ENCODE data around the gene AURKB. TPM values are rescaled to one million over a fixed set of nuclear protein-coding genes. Genes with fewer than 3 reads are reported as not detected.
"Not testable (repeated sequence)": the region's sequence is repeated elsewhere in the genome, so short reads cannot be mapped to it uniquely, and the experiment has no call there.

AURKB gene
- total RNA-seq, 6 donors from 2014 or later = 1.8 to 8.1 (median 5.3) TPM; not detected in 1

DNA sequence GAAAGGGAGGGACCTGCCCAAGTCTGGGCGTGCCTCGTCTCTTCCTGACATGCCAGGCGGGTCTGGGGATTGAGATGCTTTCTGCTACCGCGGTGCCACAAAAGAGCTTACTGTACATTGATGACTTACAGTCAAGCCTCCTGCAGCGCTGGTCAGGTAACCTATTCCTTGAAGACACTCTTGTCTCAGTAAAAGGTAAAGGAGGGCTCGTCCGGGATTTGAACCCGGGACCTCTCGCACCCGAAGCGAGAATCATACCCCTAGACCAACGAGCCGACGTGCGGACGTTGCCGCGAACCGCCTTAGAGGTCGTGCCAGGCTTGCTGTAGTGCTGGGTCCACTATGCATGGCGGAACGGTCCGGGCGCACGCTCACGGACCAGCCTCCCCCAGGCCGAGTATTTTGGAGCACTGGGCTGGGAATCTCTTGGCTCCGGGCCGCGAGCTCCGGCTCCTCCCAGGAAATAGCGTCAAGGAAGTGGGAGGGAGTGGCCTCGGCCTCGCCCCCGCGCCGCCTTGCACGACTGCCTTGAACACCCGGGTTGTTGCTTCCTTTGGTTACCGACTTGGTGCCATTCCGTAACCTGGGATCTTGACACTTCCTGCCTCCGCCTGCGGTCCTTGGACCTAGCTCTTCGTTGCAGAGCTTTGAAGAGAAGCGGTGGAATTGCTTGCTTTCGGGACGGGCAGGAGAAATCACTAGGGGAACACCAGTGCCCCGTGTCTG is 12.4 kb upstream of the AURKB start:
- peaks cover 17 to 40% (median 21%) of the 10 kb centered on the region in 4 donors for H3K4me1 ChIP-seq
- WGBS, 2 donors = 0 to 1% methylated on average over 13 to 48 of the region's 49 CpGs
- peak overlapping the region; percentile 60 to 76 (median 70) for H3K4me3 ChIP-seq
- peak; percentile 83 to 92 for ATAC-seq (ENCODE audit: low FRiP score in 2 of 2)
- DNase-seq = peak; percentile 94 to 97
- peak overlapping the region; percentile 96 to 99 (median 98) for H3K27ac ChIP-seq
- H3K27me3 ChIP-seq = no peaks in the 10 kb centered on the region
- H3K36me3 ChIP-seq = peaks cover under 1 to 6% (median 5%) of the 10 kb centered on the region in 4 donors
- H3K9me3 ChIP-seq = no peaks in the 10 kb centered on the region
- TF ChIP-seq POLR2A (IDR thresholded peaks at IDR 0.05) (peak in 2 of 4 donors; percentile 35 to 83), POLR2AphosphoS5 (IDR thresholded peaks at IDR 0.05) (peak; percentile 76 to 89), EP300 (IDR thresholded peaks at IDR 0.05) (peak in 1 of 4 donors; percentile 29)
- TF ChIP-seq, protein P1, sequence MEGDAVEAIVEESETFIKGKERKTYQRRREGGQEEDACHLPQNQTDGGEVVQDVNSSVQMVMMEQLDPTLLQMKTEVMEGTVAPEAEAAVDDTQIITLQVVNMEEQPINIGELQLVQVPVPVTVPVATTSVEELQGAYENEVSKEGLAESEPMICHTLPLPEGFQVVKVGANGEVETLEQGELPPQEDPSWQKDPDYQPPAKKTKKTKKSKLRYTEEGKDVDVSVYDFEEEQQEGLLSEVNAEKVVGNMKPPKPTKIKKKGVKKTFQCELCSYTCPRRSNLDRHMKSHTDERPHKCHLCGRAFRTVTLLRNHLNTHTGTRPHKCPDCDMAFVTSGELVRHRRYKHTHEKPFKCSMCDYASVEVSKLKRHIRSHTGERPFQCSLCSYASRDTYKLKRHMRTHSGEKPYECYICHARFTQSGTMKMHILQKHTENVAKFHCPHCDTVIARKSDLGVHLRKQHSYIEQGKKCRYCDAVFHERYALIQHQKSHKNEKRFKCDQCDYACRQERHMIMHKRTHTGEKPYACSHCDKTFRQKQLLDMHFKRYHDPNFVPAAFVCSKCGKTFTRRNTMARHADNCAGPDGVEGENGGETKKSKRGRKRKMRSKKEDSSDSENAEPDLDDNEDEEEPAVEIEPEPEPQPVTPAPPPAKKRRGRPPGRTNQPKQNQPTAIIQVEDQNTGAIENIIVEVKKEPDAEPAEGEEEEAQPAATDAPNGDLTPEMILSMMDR (IDR thresholded peaks at IDR 0.05) = no peak

DNA sequence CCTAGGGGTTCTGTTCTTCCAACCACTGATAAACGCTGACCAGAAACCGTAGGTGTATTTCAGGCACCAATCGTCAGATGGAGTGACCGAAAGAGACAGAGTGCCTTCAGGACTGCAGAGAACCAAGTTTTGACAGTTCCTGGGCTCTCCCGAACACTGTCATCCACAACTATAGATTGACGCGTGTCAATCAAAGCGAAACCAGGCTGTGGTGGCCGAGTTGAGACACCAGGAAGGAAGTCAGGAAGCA is 11.9 kb upstream of the AURKB start:
- H3K27ac ChIP-seq = peak overlapping the region; percentile 96 to 99 (median 98)
- DNase-seq (no peak), ATAC-seq (ENCODE audit: low FRiP score in 2 of 2) (peak; percentile 34 to 65)
- peaks cover 17 to 40% (median 20%) of the 10 kb centered on the region in 4 donors for H3K4me1 ChIP-seq
- peaks cover 0 to under 1% (median under 1%) of the 10 kb centered on the region in 4 donors for H3K36me3 ChIP-seq
- peak overlapping the region; percentile 60 to 76 (median 70) for H3K4me3 ChIP-seq
- H3K9me3 ChIP-seq = no peaks in the 10 kb centered on the region
- H3K27me3 ChIP-seq = no peaks in the 10 kb centered on the region
- TF ChIP-seq POLR2AphosphoS5 (IDR thresholded peaks at IDR 0.05) (peak in 1 of 2 donors; percentile 32), POLR2A (IDR thresholded peaks at IDR 0.05) (no peak)
- WGBS, 2 donors = 1 to 2% methylated on average over 9 of the region's 9 CpGs

DNA sequence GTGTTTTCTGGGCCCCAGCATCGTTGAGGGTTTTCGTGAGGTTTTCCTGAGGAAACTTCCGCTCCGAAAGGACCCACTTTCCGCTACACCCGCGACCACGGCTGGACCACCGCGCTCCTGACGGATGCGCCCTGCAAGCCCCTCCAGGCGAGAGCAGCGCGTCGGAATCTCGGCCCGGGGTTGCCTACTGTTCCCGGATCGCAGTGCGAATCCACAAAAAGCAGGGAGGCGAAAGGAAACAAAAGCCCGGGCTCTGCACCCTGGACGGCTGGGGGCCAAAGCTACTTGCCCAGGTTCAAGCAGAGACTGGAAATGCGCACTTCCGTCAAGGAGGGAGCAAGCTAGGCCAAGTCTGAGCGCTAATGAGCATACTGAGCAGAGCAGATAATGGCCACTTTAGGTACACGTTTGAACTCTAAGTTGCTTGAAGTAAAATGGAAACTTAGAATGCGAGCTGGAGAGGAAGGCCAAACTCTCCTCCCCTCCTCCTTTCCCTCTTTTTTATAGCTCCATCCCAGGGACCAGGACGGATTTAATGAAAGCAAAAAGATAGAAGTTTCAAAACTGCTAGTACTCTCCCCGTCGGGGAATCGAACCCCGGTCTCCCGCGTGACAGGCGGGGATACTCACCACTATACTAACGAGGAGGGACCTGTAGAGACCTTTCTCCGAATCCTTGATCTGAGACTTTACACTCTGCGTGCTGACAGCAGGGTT is 11.4 kb upstream of the AURKB start:
- H3K36me3 ChIP-seq = no peaks in the 10 kb centered on the region

DNA sequence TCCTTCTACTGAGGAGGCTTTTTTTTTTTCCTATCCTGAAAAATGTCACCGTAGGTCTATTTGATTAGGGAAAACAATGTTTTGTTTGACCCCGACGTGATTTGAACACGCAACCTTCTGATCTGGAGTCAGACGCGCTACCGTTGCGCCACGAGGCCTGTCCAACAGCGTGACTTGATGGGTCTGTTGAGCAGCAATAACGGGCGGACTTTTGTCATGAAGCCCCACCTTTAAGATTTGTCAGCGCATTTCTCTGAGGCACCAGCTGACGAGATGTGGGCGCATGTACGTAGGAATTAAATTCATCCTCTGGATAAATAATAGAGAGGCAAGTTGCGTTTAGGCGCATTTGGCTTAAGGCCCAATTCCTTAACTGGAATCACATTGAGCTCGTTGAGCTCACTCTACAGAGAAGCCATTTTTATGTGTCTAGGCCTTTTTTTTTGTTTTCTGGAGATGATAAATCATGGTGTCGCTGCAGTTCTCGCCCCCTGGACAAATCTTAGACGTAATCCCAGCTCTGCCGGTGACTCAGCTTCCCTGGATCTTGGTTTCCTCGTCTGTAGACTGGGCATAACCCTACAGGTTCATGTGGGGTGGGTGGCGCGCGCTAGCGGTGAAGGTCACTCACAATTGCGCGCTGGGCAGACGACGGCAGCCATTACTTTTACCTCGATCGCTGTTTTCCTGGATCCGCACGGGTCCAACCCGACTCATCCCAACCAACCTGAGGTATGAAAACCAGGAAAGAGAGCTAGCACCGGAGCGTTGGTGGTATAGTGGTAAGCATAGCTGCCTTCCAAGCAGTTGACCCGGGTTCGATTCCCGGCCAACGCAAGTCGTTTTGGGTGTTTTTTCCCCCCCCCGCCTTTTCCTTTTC is 10.6 kb upstream of the AURKB start:
- H3K27ac ChIP-seq = peak overlapping the region; percentile 96 to 99 (median 98)
- H3K4me3 ChIP-seq = peak overlapping the region; percentile 34 to 76 (median 68)
- TF ChIP-seq, protein P1 (IDR thresholded peaks at IDR 0.05) = no peak
- peak in 1 of 4 donors; percentile 9 for TF ChIP-seq EP300 (IDR thresholded peaks at IDR 0.05)
- TF ChIP-seq POLR2A (IDR thresholded peaks at IDR 0.05) = peak in 2 of 4 donors; percentile 30 to 38
- peak in 1 of 2 donors; percentile 78 for TF ChIP-seq POLR2AphosphoS5 (IDR thresholded peaks at IDR 0.05)
- H3K27me3 ChIP-seq = no peaks in the 10 kb centered on the region
- no peaks in the 10 kb centered on the region for H3K36me3 ChIP-seq
- H3K9me3 ChIP-seq = no peaks in the 10 kb centered on the region
- WGBS, 2 donors = 1% methylated on average over 44 to 45 of the region's 45 CpGs
- DNase-seq (peak; percentile 84 to 92), ATAC-seq (ENCODE audit: low FRiP score in 2 of 2) (peak; percentile 78 to 85)
- peaks cover 13 to 29% (median 19%) of the 10 kb centered on the region in 4 donors for H3K4me1 ChIP-seq

More for the DNA sequence above, 11.4 kb upstream of the AURKB start:
- WGBS, 2 donors = 0 to 1% methylated on average over 21 to 40 of the region's 40 CpGs
- DNase-seq (peak; percentile 85 to 90), ATAC-seq (ENCODE audit: low FRiP score in 2 of 2) (peak; percentile 78 to 89)
- Histone ChIP-seq H3K27ac (peak overlapping the region; percentile 96 to 99 (median 98)), H3K27me3 (no peaks in the 10 kb centered on the region), H3K4me3 (peak overlapping the region; percentile 60 to 76 (median 70)), H3K9me3 (no peaks in the 10 kb centered on the region), H3K4me1 (peaks cover 14 to 37% (median 19%) of the 10 kb centered on the region in 4 donors)
- TF ChIP-seq EP300 (IDR thresholded peaks at IDR 0.05) (no peak), POLR2AphosphoS5 (IDR thresholded peaks at IDR 0.05) (no peak), POLR2A (IDR thresholded peaks at IDR 0.05) (no peak)
- TF ChIP-seq, protein P1 (IDR thresholded peaks at IDR 0.05) = no peak

DNA sequence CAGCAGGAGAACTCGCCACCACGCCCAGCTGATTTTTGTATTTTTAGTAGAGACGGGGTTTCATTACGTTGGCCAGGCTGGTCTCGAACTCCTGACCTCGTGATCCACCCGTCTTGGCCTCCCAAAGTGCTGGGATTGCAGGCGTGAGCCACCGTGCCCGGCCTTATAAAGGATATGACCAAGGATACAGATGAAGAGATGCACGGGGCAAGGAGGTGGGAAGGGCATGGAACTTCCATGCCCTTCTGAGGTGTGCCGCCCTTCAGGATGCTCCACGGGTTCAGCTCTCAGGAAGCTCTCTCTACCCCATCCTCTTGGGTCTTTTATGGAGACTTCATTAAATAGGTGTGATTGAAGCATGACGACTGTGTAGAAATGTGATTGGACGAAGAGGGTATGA is 3.6 kb upstream of the AURKB start:
- H3K27me3 ChIP-seq; DNase-seq; H3K36me3 ChIP-seq; H3K9me3 ChIP-seq; ATAC-seq (ENCODE audit: low FRiP score in 2 of 2); H3K4me3 ChIP-seq; H3K27ac ChIP-seq: not testable (repeated sequence)
- peaks cover 11 to 21% (median 14%) of the 10 kb centered on the region in 4 donors for H3K4me1 ChIP-seq
- WGBS, 2 donors = 87 to 92% methylated on average over 15 of the region's 15 CpGs

Data from upper lobe of left lung (tissue), 6 donors.